ENCODE results near the gene BRF1.
"Not testable (repeated sequence)": the region's sequence is repeated elsewhere in the genome, so short reads cannot be mapped to it uniquely, and the experiment has no call there.

DNA sequence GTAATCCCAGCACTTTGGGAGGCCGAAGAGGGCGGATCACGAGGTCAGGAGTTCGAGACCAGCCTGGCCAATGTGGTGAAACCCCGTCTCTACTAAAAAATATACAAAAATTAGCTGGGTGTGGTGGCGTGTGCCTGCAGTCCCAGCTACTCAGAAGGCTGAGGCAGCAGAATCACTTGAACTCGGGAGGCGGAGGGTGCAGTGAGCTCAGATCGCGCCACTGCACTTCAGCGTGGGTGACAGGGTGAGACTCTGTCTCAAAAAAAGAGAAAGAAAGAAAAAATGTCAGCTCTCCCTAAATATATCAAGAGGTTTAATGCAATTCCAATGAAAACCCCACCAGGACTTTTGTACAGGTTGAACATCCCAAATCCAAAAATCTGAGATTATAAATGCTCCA is 3.5 kb downstream of the BRF1 start:
- TF ChIP-seq, protein P1, sequence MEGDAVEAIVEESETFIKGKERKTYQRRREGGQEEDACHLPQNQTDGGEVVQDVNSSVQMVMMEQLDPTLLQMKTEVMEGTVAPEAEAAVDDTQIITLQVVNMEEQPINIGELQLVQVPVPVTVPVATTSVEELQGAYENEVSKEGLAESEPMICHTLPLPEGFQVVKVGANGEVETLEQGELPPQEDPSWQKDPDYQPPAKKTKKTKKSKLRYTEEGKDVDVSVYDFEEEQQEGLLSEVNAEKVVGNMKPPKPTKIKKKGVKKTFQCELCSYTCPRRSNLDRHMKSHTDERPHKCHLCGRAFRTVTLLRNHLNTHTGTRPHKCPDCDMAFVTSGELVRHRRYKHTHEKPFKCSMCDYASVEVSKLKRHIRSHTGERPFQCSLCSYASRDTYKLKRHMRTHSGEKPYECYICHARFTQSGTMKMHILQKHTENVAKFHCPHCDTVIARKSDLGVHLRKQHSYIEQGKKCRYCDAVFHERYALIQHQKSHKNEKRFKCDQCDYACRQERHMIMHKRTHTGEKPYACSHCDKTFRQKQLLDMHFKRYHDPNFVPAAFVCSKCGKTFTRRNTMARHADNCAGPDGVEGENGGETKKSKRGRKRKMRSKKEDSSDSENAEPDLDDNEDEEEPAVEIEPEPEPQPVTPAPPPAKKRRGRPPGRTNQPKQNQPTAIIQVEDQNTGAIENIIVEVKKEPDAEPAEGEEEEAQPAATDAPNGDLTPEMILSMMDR (IDR thresholded peaks at IDR 0.05), result not testable (repeated sequence)
- TF ChIP-seq POLR2A (IDR thresholded peaks at IDR 0.05), result not testable (repeated sequence)

All from esophagus squamous epithelium (tissue), 4 donors.